ENCODE data around the gene BCR. TPM values are rescaled to one million over a fixed set of nuclear protein-coding genes. Genes with fewer than 3 reads are reported as not detected.

BCR gene
- total RNA-seq, 1 experiment from 2014 or later, result 77.0 TPM

DNA sequence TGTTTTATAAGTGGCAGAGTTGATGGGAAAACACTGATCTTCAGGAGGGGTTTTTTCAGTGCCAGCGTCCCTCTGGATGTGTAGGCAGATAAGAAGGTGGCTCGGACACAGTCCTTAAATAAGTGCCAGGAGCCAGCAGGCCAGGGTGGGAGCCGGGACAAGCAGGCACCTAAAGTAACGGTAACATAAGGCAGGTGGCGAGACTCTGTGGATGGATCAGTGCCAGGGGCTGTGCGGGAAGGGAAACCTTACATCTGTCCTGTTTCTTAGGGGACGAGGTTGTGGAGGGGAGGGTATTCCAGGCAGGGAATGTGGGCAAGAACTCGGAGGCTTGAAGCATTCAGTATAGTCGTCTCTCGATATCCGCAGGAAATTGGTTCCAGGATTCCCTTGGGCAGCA, 15.9 kb downstream of the BCR start:
- no peak overlapping the region for H3K23ac ChIP-seq (ENCODE audit: insufficient read length, low read depth, low read length)
- H2BK5ac ChIP-seq (ENCODE audit: insufficient read length, low read length), result no peak overlapping the region
- no peak overlapping the region for H2AFZ ChIP-seq (ENCODE audit: low read length)
- peaks cover 43% of the 10 kb centered on the region; the same call in 1 of the 2 replicates for H3K79me2 ChIP-seq (ENCODE audit: insufficient read depth, low read length)
- no peak overlapping the region for H3K27ac ChIP-seq (ENCODE audit: insufficient read length, low read depth, low read length)
- H3K9ac ChIP-seq (ENCODE audit: extremely low read depth, insufficient read length, low read length), result no peak overlapping the region
- Mint-ChIP-seq H3K27ac (peak overlapping the region in 2 of 3 experiments; percentile 36 to 68; a peak in 3 of 7 replicates), H3K36me3 (ENCODE audit: insufficient read depth in 1 of 3, low read depth in 3 of 3) (peaks cover 11 to 30% (median 14%) of the 10 kb centered on the region in 3 experiments), H3K9me3 (no peaks in the 10 kb centered on the region), H3K4me1 (peaks cover 62% of the 10 kb centered on the region in 2 experiments), H3K4me3 (no peak overlapping the region), H3K27me3 (ENCODE audit: low read depth) (no peaks in the 10 kb centered on the region; the same call in 1 of the 2 replicates)
- H2BK15ac ChIP-seq (ENCODE audit: low read depth, low read length), result no peak overlapping the region
- H4K91ac ChIP-seq (ENCODE audit: insufficient read length, low read depth, low read length), result no peak overlapping the region
- H2BK12ac ChIP-seq (ENCODE audit: insufficient read length, low read depth, low read length), result no peak overlapping the region
- no peaks in the 10 kb centered on the region for H4K20me1 ChIP-seq (ENCODE audit: control insufficient read depth, insufficient read depth, insufficient read length)
- H3K4me2 ChIP-seq (ENCODE audit: insufficient read depth, insufficient read length, low read length), result no peak overlapping the region
- H4K8ac ChIP-seq (replicated peaks; ENCODE audit: insufficient read length, low read depth, low read length), result no peak overlapping the region
- no peaks in the 10 kb centered on the region for H3K23me2 ChIP-seq (ENCODE audit: insufficient read length, low read depth, low read length, poor library complexity, severe bottlenecking)
- H3T11ph ChIP-seq (ENCODE audit: low read length), result no peak overlapping the region
- peaks cover 23% of the 10 kb centered on the region for H3K79me1 ChIP-seq (ENCODE audit: insufficient read depth, low read depth, low read length, poor library complexity, severe bottlenecking)
- no peaks in the 10 kb centered on the region for H3K9me3 ChIP-seq (ENCODE audit: control insufficient read depth, low read depth, low read length)
- WGBS (ENCODE audit: extremely low coverage, insufficient read length, low lambda C conversion rate), result no CpG with 5 or more reads among the region's 11 CpGs
- no peak for DNase-seq
- H3K56ac ChIP-seq (ENCODE audit: insufficient read length, low read depth, low read length), result no peak overlapping the region
- H2AK5ac ChIP-seq (ENCODE audit: insufficient read length, low read length), result no peak overlapping the region
- peaks cover 11% of the 10 kb centered on the region; the same call in 1 of the 2 replicates for H3K4me1 ChIP-seq (ENCODE audit: insufficient read depth, low read length)
- no peaks in the 10 kb centered on the region for H3K27me3 ChIP-seq (ENCODE audit: insufficient read depth, low read length)
- H4K5ac ChIP-seq (ENCODE audit: insufficient read length, low read depth, low read length), result no peak overlapping the region
- H2BK120ac ChIP-seq (ENCODE audit: low read depth, low read length, poor library complexity, severe bottlenecking), result no peak overlapping the region
- no peak overlapping the region for H3K14ac ChIP-seq (ENCODE audit: insufficient read depth, low read length)
- no peak overlapping the region for H3K18ac ChIP-seq (ENCODE audit: insufficient read length, low read depth, low read length)
- H3K4ac ChIP-seq (ENCODE audit: low read depth, low read length), result no peak overlapping the region
- H2BK20ac ChIP-seq (ENCODE audit: low read depth, low read length, poor library complexity, severe bottlenecking), result no peak overlapping the region
- TF ChIP-seq, protein P1, sequence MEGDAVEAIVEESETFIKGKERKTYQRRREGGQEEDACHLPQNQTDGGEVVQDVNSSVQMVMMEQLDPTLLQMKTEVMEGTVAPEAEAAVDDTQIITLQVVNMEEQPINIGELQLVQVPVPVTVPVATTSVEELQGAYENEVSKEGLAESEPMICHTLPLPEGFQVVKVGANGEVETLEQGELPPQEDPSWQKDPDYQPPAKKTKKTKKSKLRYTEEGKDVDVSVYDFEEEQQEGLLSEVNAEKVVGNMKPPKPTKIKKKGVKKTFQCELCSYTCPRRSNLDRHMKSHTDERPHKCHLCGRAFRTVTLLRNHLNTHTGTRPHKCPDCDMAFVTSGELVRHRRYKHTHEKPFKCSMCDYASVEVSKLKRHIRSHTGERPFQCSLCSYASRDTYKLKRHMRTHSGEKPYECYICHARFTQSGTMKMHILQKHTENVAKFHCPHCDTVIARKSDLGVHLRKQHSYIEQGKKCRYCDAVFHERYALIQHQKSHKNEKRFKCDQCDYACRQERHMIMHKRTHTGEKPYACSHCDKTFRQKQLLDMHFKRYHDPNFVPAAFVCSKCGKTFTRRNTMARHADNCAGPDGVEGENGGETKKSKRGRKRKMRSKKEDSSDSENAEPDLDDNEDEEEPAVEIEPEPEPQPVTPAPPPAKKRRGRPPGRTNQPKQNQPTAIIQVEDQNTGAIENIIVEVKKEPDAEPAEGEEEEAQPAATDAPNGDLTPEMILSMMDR (conservative IDR thresholded peaks at IDR 0.05), result no peak
